COLO829 (cell line): ENCODE measurements around the gene TUBAL3.
"Not testable (repeated sequence)": the region's sequence is repeated elsewhere in the genome, so short reads cannot be mapped to it uniquely, and the experiment has no call there.

Experiments used
- DNase-seq: peaks from one replicate; pipeline ENCODE4 v3.0.0; 2012; ENCODE audit warnings: low spot score

Gene TUBAL3

DNA sequence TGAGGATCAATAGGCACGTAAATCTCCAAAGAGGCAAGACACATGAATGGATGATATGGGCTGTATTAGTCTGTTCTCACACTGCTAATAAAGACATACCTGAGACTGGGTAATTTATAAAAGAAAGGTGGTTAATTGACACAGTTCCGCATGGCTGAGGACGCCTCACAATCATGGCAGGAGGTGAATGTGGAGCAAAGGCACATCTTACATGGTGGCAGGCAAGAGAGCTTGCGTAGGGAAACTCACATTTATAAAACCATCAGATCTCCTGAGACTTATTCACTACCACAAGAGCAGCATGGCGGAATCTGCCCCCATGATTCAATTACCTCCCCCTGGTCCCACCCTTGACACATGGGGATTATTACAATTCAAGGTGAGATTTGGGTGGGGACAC, 25.4 kb downstream of the TUBAL3 start:
- DNase-seq = not testable (repeated sequence)

DNA sequence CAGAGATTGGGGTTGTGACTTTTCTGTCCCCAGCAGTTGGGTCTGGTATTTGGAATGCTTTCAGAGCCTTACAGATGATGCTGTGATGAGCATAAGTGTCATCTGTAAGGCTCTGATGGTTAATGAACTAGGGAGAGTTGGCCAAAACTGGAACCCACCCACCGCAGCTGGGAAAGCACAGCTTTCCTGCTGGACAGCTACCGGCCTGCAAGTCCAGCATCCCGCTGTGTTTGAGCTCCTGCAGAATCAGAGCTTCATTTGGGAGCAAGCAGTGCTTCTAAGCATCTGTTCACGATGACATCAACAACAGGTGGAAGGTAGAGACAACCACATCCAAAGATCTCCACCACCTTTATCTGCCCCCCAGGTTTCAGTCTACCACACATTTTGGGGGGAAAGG, 28.2 kb downstream of the TUBAL3 start:
- no peak for DNase-seq

DNA sequence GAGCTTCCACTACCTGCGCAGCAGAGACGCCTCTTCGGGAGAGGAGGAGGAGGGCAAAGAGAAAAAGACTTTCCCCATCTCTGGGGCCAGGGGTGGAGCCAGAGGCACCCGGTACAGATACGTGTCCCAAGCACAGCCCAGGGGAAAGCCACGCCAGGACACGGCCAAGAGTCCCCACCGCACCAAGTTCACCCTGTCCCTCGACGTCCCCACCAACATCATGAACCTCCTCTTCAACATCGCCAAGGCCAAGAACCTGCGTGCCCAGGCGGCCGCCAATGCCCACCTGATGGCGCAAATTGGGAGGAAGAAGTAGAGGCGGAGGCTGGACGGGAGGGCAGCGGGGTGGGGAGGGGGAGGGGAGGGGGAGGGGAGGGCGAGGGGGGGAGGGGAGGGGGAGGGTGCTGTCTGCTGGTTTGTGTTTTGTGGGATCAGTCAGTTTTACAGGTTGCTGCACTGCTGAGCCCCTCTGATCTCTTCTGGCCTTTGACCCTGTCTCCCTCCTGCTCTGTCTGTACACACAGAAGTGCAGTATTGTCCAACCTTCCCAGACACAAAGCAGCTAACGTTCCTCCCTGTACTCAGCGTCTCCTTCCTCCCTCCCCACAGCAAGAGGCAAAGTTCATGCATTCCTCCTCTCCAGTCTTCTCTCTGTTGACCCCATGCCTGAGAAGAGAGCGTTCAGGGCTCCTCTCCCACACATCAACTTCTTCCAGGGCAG, 30.6 kb downstream of the TUBAL3 start:
- no peak for DNase-seq

DNA sequence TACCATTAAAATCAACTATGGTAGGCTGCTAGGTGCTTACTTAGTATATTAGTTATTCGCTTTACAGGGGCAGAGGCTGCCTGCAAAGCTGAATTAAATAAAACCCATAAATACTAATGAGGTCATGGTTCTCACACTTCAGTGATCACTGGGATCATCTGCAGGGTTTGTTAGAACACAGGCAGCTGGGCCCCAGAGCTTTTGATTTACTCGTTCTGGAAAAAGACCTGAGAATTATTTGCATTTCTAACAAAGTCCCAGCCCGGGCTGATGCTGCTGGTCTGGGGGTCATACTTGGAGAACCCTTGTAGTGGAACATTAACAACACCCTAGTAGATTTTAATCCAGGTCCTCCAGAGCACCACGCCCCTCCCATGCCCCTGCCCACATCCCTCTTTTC, 31.3 kb downstream of the TUBAL3 start:
- no peak for DNase-seq

DNA sequence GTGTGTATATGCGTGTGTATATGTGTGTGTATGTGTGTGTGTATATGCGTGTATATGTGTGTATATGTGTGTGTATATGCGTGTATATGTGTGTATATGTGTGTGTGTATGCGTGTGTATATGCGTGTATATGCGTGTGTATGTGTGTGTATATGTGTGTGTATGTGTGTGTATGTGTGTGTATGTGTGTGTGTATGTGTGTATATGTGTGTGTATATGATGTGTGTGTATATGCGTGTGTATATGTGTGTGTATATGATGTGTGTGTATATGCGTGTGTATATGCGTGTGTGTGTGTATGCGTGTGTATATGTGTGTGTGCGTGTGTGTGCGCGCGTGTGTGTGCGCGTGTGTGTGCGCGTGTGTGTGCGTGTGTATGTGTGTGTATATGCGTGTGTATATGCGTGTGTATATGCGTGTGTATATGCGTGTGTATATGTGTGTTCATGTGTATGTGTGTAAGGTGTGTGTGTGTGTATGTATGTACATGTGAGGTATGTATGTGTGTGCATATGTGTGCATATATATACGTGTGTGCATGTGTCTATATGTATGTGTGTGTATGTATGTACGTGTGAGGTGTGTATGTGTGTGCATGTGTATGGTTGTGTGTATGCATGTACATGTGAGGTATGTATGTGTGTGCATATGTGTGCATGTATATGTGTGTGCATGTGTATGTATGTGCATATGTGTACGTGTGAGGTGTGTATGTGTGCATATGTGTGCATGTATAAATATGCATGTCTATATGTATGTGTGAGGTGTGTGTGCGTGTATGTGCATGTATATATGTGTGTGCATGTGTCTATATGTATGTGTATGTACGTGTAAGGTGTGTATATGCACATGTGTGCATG, 33.9 kb downstream of the TUBAL3 start:
- no peak for DNase-seq

DNA sequence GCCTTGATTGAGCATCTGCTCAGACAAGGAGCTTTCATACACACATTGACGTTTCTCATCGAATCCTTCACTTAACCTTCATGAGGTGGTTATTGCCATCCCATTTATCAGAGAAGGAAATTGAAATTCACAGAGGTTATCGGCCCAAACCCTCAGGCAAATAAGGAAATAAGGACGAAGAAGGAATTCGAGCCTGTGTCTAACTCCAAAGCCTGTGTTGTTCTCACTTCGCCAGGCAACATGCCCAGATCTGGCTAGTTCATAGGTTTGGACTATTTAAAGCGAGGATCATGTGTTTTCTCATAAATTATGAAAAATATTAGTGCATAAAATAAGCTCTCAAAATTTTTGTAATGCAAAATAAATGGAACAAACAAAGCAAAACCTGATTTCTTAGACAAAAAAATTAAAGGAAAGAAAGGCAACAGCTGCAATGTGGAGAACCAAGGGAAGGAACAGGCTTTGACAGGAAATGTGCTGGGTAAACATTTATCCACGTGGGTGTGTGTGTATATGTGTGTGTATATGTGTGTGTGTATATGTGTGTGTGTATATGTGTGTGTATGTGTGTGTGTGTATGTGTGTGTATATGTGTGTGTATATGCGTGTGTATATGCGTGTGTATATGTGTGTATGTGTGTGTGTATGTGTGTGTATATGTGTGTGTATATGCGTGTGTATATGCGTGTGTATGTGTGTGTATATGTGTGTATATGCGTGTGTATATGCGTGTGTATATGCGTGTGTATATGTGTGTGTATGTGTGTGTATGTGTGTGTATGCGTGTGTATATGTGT, 35.1 kb downstream of the TUBAL3 start:
- DNase-seq = no peak

DNA sequence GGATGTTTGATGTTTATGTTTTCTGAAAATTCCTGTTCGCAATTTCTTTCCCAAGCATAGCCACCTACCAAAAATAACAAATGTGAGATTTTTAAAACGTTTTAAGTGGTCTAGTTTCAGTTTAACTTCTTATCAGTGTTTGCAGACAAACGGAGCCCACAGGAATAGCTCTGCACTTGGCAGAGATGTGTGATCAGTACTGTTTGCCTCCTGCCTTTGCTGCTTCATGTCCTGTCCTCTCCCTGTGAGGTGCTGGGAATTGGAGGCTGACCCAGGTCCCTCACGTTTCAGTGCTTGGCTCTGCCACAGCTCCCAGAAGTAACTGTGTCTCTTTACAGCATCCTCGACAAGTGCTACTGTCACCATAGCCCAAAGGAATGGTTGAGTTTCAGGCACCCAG, 38.7 kb downstream of the TUBAL3 start:
- DNase-seq = no peak

DNA sequence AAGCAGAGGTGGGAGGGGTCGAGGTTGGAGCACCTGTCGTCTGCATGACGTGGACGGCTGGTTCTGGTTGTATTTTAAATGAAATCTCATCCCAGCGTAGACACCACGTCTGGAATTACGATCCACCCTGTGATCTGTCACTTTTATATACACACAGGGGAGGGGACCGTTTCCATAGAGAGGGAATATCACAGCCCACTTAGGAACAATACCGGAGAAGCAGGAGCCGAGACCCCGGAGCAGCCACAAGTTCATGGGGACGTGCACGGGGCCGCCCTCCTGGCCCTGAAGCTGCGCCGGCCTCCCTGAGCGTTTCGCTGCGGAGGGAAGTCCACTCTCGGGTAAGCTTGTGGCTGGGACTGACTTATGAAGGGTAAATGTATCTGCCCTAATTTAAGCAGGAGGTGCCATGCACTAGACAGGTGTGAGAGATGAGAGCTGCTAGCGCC, 39.7 kb downstream of the TUBAL3 start, which contains the start of gene UCN3:
UCN3 (plus strand) TSS at position 77 of the 449 bp plus-strand sequence. CDS start 8,755 bp downstream, outside the sequence.
- no peak for DNase-seq

DNA sequence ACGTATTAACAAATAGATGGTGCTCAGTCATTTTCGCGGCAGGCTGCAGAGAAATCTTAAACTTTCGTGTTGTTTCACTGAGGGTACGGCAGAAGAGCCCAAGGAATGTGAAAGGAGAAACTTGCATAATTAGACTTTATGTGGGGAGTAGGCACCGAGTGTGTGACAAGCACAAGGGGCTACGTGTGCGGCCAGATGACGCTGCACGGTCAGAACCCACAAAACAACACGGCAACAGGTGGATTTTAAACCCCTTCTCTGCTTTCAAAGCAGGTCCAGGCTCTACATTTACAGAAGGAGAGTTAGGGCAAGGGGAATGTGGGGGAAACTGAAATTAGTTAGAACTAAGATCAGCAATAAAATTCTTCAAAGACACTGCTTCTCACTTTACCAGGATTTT, 40.3 kb downstream of the TUBAL3 start:
- DNase-seq = no peak

DNA sequence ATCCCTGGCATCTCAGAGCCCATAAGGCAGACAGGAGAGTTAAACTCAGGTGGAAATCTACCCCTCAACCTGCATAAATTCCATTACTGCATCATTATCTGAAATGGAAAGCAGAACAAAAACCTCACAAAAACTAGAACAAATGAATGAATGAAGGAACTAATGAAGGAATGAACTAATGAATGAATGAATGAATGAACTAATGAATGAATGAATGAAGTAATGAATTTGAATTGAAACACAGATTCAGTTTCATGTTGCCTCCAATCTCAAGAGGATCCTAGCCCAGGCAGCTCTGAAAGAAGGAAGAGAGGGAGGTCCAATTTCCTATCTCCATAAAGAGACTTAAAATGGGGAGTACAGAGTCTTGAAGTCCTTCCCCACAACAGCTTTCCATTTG, 41.8 kb downstream of the TUBAL3 start:
- no peak for DNase-seq

DNA sequence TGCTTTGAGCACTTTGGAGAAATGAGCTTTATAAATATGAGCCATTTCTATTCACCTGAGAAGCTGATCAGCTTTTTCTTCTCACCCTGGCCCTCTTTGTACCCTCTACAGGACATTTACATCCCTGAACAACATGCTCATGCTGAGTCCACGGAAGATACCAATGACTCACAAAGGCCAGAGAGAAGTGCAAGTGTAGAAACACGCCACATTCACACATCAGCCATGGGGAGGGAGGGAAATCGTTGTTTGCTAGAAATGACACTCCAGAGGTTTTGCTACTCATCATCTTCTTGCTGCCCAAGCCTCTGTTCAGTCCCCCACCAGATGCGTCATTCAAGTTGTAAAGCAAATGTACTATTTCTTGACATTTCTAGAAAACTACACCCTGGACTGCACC, 42.7 kb downstream of the TUBAL3 start:
- DNase-seq = no peak

DNA sequence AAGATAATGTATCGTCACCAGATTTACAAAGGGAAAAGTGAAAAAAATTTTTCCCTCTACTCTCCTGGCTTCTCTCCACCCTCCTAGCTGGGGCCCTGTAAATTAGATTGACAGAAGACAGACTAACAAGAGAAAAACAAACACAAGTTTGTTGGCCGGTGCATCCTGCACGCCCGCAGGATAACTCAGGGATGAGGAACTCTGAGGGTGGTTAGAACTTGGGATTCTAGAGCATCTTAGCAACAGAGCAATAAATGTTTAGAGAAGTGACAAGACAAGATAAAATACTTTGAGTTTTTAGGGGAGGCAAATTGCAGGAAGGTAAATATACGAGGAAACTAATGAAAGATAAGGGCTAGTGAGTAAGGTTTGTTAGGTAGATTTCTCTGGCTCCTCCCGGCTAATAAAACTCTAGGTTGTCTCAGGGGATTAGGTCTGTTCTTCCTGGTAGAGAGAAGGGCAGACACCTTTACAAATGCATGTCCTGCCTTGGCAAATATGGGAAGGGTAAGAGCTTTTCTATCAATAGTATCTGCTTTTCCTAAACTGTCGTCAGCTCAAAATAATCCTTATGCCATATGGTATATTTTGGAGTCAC, 44.2 kb downstream of the TUBAL3 start:
- no peak for DNase-seq

DNA sequence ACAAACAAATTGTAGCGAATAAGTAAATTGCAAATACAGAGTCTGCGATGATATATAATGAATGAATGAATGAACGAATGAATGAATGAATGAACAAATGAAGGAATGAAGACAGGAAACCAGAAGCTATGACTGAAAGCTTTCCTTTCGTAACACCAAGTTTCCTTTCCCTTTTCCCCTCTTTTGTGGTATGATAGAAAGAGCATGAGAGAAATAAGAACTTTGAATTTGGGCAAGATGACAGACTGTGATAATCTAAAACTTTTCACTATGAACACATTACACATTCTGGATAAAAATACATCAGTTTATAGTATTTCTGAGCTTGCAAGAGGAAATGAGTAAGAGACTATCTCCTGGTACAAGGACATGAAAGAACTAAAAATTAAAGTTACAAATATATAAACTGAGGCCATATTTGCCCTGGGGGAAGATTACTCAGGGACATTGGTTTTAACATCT, 48.3 kb downstream of the TUBAL3 start:
- DNase-seq = no peak

DNA sequence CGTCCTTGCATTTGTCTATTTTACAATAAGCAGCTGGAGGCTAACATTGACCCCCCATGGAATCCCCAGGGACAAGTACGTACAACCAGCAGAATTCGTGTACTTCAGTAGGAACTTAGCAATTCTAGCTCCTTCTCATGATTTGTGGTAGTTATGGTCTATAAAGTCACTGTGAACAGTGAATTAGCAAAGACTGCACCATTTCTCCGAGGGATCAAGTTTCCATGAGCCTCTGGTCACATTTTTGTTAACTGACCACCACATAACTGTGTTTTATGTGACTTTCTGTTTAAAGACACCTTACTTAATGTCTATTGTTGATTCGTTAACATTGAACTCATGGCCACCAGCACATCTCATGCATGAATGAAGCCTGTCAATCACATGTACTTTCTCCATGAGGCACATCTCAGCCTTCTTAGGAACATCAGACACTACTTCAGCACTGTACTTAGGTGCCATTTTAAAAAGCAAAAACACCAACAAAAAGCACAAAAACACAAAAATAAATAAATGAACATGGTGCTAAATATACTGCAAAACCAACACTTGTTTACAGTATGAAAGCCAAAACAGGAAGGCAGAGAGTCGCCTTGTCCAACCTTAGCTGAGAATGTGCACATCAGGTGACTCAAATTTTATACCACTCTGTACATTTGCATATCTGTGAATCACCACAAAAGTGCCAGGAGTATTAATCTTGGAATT, 48.9 kb downstream of the TUBAL3 start:
- DNase-seq = no peak

DNA sequence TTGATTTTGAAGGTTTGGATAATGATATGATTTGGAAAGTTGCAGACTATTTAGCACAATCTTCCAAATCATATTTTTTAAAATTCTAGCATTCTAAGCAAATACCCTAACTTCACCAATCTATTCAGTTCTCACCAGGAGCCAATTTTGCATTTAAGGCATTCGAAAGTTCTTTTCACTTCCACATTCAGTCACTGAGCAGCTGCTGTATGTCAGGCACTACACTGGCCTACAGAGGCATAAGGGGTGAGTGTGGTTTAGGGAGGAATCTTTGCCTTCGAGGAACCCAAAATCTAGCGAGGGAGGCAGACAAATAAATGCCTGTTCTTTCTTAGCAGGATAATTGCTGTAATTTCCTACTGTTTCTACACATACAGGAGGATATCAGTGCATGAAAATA, 50.6 kb downstream of the TUBAL3 start:
- no peak for DNase-seq

DNA sequence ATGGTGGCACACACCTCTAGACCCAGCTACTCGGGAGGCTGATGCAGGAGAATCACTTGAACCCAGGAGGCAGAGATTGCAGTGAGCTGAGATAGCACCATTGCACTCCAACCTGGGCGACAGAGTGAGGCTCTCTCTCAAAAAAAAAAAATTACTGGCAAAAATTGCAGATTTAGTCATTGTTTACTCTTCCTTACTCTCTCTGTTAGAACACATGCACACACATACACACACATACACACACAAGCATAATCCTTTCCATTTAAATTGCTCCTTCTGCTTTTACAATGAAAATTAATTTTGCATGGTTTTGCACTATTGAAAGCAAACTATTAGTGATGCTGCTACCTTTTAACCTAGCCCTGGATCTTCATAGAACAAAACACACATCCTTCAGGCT, 55.3 kb downstream of the TUBAL3 start:
- DNase-seq = no peak

DNA sequence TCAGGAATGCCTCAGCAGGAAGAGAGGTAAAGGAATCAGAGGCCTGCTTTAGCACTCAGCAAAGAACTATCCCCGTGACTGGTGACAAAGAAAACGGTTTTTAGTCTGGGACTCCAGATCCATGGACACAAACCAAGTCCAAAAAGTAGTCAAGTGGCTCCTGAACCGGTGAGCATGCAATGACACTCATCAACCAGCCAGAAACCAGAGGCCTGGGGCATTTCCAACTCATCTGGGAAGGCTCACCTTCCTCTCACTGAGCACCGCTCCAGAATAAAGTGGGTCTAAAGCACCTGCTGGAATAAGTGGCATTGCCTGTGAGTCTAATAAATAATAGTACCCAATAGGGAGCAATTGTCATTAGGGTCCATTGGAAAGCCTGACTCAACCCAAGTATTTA, 57.7 kb downstream of the TUBAL3 start:
- no peak for DNase-seq

DNA sequence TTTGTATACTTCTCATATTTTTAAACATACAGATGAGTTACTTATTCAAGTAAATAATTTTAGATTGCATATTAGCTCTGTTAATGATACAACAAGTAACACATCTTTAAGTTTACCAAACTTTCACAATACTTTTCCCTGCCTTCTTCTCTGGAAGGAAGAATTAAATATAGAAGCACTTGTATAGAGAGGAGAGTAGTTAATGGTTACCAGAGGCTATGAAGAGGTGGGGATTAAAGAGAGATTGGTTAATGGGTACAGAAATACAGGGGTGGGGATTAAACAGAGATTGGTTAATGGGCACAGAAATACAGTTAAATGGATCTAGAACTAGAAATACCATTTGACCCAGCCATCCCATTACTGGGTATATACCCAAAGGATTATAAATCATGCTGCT, 59.9 kb downstream of the TUBAL3 start:
- DNase-seq = no peak

DNA sequence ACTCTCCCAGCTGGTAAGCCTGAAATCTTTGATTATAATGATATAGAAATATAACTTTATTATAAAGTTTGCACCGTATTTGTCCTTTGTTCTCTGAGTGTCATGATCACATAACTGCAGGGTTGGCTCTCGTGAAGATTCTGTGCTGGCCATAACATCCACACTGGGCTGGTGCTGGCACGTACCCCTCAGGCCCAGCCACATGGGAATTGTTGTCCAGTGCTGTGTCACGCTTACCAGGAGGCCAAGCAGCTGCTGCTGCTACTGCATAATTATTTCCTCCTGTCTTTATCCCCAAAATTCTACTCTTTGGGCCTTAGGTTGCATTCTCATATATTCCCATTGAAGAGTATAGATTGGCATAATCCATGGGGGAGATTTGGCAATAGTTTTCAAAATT, 60.6 kb downstream of the TUBAL3 start:
- no peak for DNase-seq

DNA sequence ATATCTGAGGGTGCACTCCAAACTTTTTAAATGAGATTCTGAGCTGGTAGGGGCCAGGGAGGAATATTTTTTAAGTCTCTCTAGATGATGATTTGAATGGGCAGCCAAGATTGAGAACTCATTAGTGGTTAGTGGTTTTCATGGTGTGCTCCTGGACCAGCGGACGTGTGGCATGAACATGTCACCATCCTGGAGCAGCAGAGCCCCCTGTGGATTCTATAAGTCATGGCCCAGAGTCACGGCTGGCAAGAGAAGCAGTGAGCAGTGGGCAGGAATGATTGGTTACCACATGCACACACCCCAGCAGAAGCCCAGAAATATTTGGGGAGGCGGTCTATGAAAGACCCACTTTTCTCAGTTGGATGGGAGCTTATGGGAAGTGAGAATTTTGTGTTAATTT, 61.1 kb downstream of the TUBAL3 start:
- no peak for DNase-seq
